H9 (cell line): Measurements from ENCODE around the gene KNSTRN. TPM values are rescaled to one million over a fixed set of nuclear protein-coding genes. Genes with fewer than 3 reads are reported as not detected.

ENCODE experiments used
- DNase-seq: peaks from one replicate; pipeline ENCODE4 v3.0.0-alpha.2; 2017
- H2AFZ ChIP-seq: one replicate; pipeline ENCODE4 v1.6.1; 2013; ENCODE audit warnings: mild to moderate bottlenecking, low read length, control low read depth, moderate library complexity
- H2AK5ac ChIP-seq: 2 replicates; pipeline ENCODE4 v1.6.1; 2013; ENCODE audit warnings: low read length, control low read depth, mixed read lengths; ENCODE audit not compliant: insufficient read length
- H2BK120ac ChIP-seq: one replicate; pipeline ENCODE4 v1.6.1; 2013; ENCODE audit warnings: low read depth, mild to moderate bottlenecking, low read length, control low read depth, inconsistent platforms; ENCODE audit not compliant: poor library complexity, severe bottlenecking
- H2BK12ac ChIP-seq: 2 replicates; pipeline ENCODE4 v1.6.1; 2013; ENCODE audit warnings: low read length, control low read depth, mixed read lengths, low read depth; ENCODE audit not compliant: insufficient read length
- H2BK15ac ChIP-seq: 2 replicates; pipeline ENCODE4 v1.6.1; 2013; ENCODE audit warnings: low read depth, low read length, control low read depth
- H2BK20ac ChIP-seq: one replicate; pipeline ENCODE4 v1.6.1; 2013; ENCODE audit warnings: low read depth, mild to moderate bottlenecking, low read length, control low read depth, inconsistent platforms; ENCODE audit not compliant: poor library complexity, severe bottlenecking
- H2BK5ac ChIP-seq: 2 replicates; pipeline ENCODE4 v1.6.1; 2013; ENCODE audit warnings: low read length, control low read depth, mixed read lengths; ENCODE audit not compliant: insufficient read length
- H3K14ac ChIP-seq: 2 replicates; pipeline ENCODE4 v1.6.1; 2013; ENCODE audit warnings: low read length, control low read depth; ENCODE audit not compliant: insufficient read depth
- H3K18ac ChIP-seq: 2 replicates; pipeline ENCODE4 v1.6.1; 2013; ENCODE audit warnings: low read depth, mild to moderate bottlenecking, mixed read lengths, low read length, control low read depth; ENCODE audit not compliant: insufficient read length
- H3K23ac ChIP-seq: 2 replicates; pipeline ENCODE4 v1.6.1; 2013; ENCODE audit warnings: low read length, control low read depth, mixed read lengths, low read depth; ENCODE audit not compliant: insufficient read length
- H3K23me2 ChIP-seq: 2 replicates; pipeline ENCODE4 v1.6.1; 2013; ENCODE audit warnings: low read depth, mild to moderate bottlenecking, mixed read lengths, low read length, control low read depth; ENCODE audit not compliant: insufficient read length, poor library complexity, severe bottlenecking
- H3K27ac ChIP-seq: 2 replicates; pipeline ENCODE4 v1.5.1; 2013; ENCODE audit warnings: low read length, control low read depth, mixed read lengths, low read depth; ENCODE audit not compliant: insufficient read length
- H3K27me3 ChIP-seq: 2 replicates; pipeline ENCODE4 v1.6.1; 2013; ENCODE audit warnings: low read length, control low read depth, inconsistent platforms; ENCODE audit not compliant: insufficient read depth
- H3K4ac ChIP-seq: 2 replicates; pipeline ENCODE4 v1.6.1; 2013; ENCODE audit warnings: low read depth, mild to moderate bottlenecking, control low read depth, inconsistent platforms, low read length, moderate library complexity
- H3K4me1 ChIP-seq: 2 replicates; pipeline ENCODE4 v1.6.1; 2013; ENCODE audit warnings: low read length, control low read depth, inconsistent platforms; ENCODE audit not compliant: insufficient read depth
- H3K4me2 ChIP-seq: 2 replicates; pipeline ENCODE4 v1.6.1; 2013; ENCODE audit warnings: low read length, control low read depth, mixed read lengths; ENCODE audit not compliant: insufficient read length, insufficient read depth
- H3K56ac ChIP-seq: 2 replicates; pipeline ENCODE4 v1.6.1; 2013; ENCODE audit warnings: low read depth, mild to moderate bottlenecking, mixed read lengths, low read length, control low read depth; ENCODE audit not compliant: insufficient read length
- H3K79me1 ChIP-seq: 2 replicates; pipeline ENCODE4 v1.6.1; 2013; ENCODE audit warnings: low read depth, mild to moderate bottlenecking, moderate library complexity, low read length, control low read depth, inconsistent platforms; ENCODE audit not compliant: insufficient read depth, poor library complexity, severe bottlenecking
- H3K79me2 ChIP-seq: 2 replicates; pipeline ENCODE4 v1.6.1; 2013; ENCODE audit warnings: low read length, control low read depth, inconsistent platforms; ENCODE audit not compliant: insufficient read depth
- H3K9ac ChIP-seq: 2 replicates; pipeline ENCODE4 v1.6.1; 2013; ENCODE audit warnings: low read length, control low read depth, mixed read lengths; ENCODE audit not compliant: insufficient read length; ENCODE audit errors: extremely low read depth
- H3K9me3 ChIP-seq: one replicate; pipeline ENCODE4 v1.6.1; 2013; ENCODE audit warnings: low read depth, low read length, inconsistent platforms; ENCODE audit not compliant: control insufficient read depth
- H3T11ph ChIP-seq: one replicate; pipeline ENCODE4 v1.6.1; 2013; ENCODE audit warnings: mild to moderate bottlenecking, low read length, control low read depth, inconsistent platforms
- H4K20me1 ChIP-seq: one replicate; pipeline ENCODE4 v1.6.1; 2013; ENCODE audit not compliant: control insufficient read depth, insufficient read length, insufficient read depth
- H4K5ac ChIP-seq: 2 replicates; pipeline ENCODE4 v1.6.1; 2013; ENCODE audit warnings: low read depth, mild to moderate bottlenecking, mixed read lengths, low read length, control low read depth; ENCODE audit not compliant: insufficient read length
- H4K8ac ChIP-seq: replicated peaks from 2 replicates; pipeline ENCODE4 v1.6.1; 2013; ENCODE audit warnings: low read length, control low read depth, mixed read lengths, low read depth; ENCODE audit not compliant: insufficient read length
- H4K91ac ChIP-seq: 2 replicates; pipeline ENCODE4 v1.6.1; 2013; ENCODE audit warnings: low read depth, mild to moderate bottlenecking, moderate library complexity, mixed read lengths, low read length, control low read depth; ENCODE audit not compliant: insufficient read length
- H3K27ac Mint-ChIP-seq, 3 experiments: 2 replicates in 2 of 3; 3 replicates in 1 of 3; pipeline ENCODE4 v1.8.0; 2020 to 2021; ENCODE audit warnings: mixed read lengths in 3 of 3, mild to moderate bottlenecking in 1 of 3, moderate library complexity in 1 of 3
- H3K27me3 Mint-ChIP-seq: 2 replicates; pipeline ENCODE4 v1.8.0; 2021; ENCODE audit warnings: low read depth, mild to moderate bottlenecking, moderate library complexity, mixed read lengths
- H3K36me3 Mint-ChIP-seq, 3 experiments: 2 replicates in 2 of 3; 3 replicates in 1 of 3; pipeline ENCODE4 v1.8.0; 2020 to 2021; ENCODE audit warnings: low read depth in 3 of 3, mixed read lengths in 3 of 3; ENCODE audit not compliant: insufficient read depth in 1 of 3
- H3K4me1 Mint-ChIP-seq, 2 experiments: 2 replicates each; pipeline ENCODE4 v1.8.0; 2020; ENCODE audit warnings: mixed read lengths in 2 of 2
- H3K4me3 Mint-ChIP-seq, 2 experiments: 2 replicates in 1 of 2; 3 replicates in 1 of 2; pipeline ENCODE4 v1.8.0; 2020 to 2021; ENCODE audit warnings: mild to moderate bottlenecking in 2 of 2, mixed read lengths in 2 of 2, moderate library complexity in 1 of 2
- H3K9me3 Mint-ChIP-seq, 2 experiments: 2 replicates in 1 of 2; 3 replicates in 1 of 2; pipeline ENCODE4 v1.8.0; 2020; ENCODE audit warnings: mild to moderate bottlenecking in 2 of 2, mixed read lengths in 2 of 2, moderate library complexity in 1 of 2
- CTCF ChIP-seq: fragments of 200-600 bp; sonication (generic); conservative IDR thresholded peaks from 3 replicates; pipeline ENCODE4 v1.8.0; 2021; ENCODE audit warnings: antibody characterized with exemption, mild to moderate bottlenecking
- WGBS: extraction: QIAGEN DNeasy Blood & Tissue Kit; methylation state at CpG from one replicate; pipeline ENCODE4 v1.1.7; 2013; ENCODE audit warnings: missing lambda C conversion rate, low lambda C conversion rate, mixed read lengths; ENCODE audit not compliant: insufficient read length; ENCODE audit errors: extremely low coverage; 5-methylcytosine and 5-hydroxymethylcytosine counted together
- total RNA-seq: library from RNA; stranded (reverse); gene quantifications from 2 replicates; pipeline ENCODE4 v1.2.1, GENCODE V29; 2021

Gene KNSTRN
- total RNA-seq, 1 experiment from 2014 or later: 53.9 TPM

GRCh38 chr15:40414816-40415215 lies 32.3 kb downstream of the KNSTRN start:
- H3K9me3 Mint-ChIP-seq: no peaks in the 10 kb centered on the region
- no CpG with 5 or more reads among the region's 7 CpGs for WGBS
- Histone ChIP-seq H4K8ac (no peak overlapping the region), H3K9ac (no peak overlapping the region), H3T11ph (no peak overlapping the region), H3K18ac (no peak overlapping the region), H2AK5ac (no peak overlapping the region), H3K14ac (no peak overlapping the region), H3K23me2 (no peaks in the 10 kb centered on the region), H2BK20ac (no peak overlapping the region), H2BK5ac (no peak overlapping the region), H4K91ac (no peak overlapping the region), H2BK15ac (no peak overlapping the region), H3K4me2 (no peak overlapping the region), H3K23ac (no peak overlapping the region), H3K79me1 (no peaks in the 10 kb centered on the region), H3K27ac (no peak overlapping the region), H3K56ac (no peak overlapping the region), H3K4ac (no peak overlapping the region), H3K4me1 (no peaks in the 10 kb centered on the region), H2BK120ac (no peak overlapping the region), H4K20me1 (no peaks in the 10 kb centered on the region), H4K5ac (no peak overlapping the region), H3K79me2 (no peaks in the 10 kb centered on the region), H3K9me3 (no peaks in the 10 kb centered on the region), H2BK12ac (no peak overlapping the region), H2AFZ (no peak overlapping the region), H3K27me3 (no peaks in the 10 kb centered on the region)
- no peak overlapping the region for H3K4me3 Mint-ChIP-seq
- no peaks in the 10 kb centered on the region for H3K27me3 Mint-ChIP-seq
- DNase-seq: no peak
- H3K27ac Mint-ChIP-seq: no peak overlapping the region
- peaks cover 48 to 82% (median 82%) of the 10 kb centered on the region in 3 experiments; a peak in 6 of 7 replicates for H3K36me3 Mint-ChIP-seq
- no peak for TF ChIP-seq CTCF
- no peaks in the 10 kb centered on the region for H3K4me1 Mint-ChIP-seq
